CD14-positive monocyte (primary cell): ENCODE results near the gene PKP4. TPM values are rescaled to one million over a fixed set of nuclear protein-coding genes. Genes with fewer than 3 reads are reported as not detected.

Experiments used
- DNase-seq, 3 donors: peaks; one replicate each; pipeline ENCODE4 v3.0.0-alpha.2; 2011 to 2022
- H2AFZ ChIP-seq: 2 replicates; pipeline ENCODE4 v1.6.0; 2012; ENCODE audit warnings: mild to moderate bottlenecking, low read depth, low read length, inconsistent platforms; ENCODE audit not compliant: insufficient read depth, poor library complexity, severe bottlenecking
- H3K27ac ChIP-seq, 2 donors: 1 replicate in 1 of 2; 2 replicates in 1 of 2; pipeline ENCODE4 v1.5.1; 2012 to 2013; ENCODE audit warnings: low read length in 2 of 2, control low read depth in 1 of 2, inconsistent platforms in 1 of 2, low read depth in 1 of 2, mild to moderate bottlenecking in 1 of 2
- H3K27me3 ChIP-seq, 2 donors: one replicate each; pipeline versions ENCODE4 v1.6.0 to v1.6.1; 2011 to 2013; ENCODE audit warnings: low read length in 2 of 2; ENCODE audit not compliant: control insufficient read depth in 2 of 2, insufficient read depth in 2 of 2
- H3K36me3 ChIP-seq, 2 donors: replicated peaks in 1 of 2; 1 replicate in 1 of 2; 2 replicates in 1 of 2; pipeline versions ENCODE4 v1.5.1 to v1.6.1; 2012 to 2013; ENCODE audit warnings: low read length in 2 of 2, control low read depth in 1 of 2, inconsistent platforms in 1 of 2, mild to moderate bottlenecking in 1 of 2; ENCODE audit not compliant: insufficient read depth in 2 of 2, control insufficient read depth in 1 of 2
- H3K4me1 ChIP-seq, 2 donors: 1 replicate in 1 of 2; 2 replicates in 1 of 2; pipeline versions ENCODE4 v1.5.1 to v1.6.1; 2012 to 2013; ENCODE audit warnings: low read length in 2 of 2, control low read depth in 1 of 2, inconsistent platforms in 1 of 2, mild to moderate bottlenecking in 1 of 2, moderate library complexity in 1 of 2; ENCODE audit not compliant: insufficient read depth in 2 of 2, control insufficient read depth in 1 of 2
- H3K4me2 ChIP-seq: replicated peaks from 2 replicates; pipeline ENCODE3; 2012; ENCODE audit warnings: low read length, moderate library complexity, mild to moderate bottlenecking; ENCODE audit not compliant: poor library complexity, severe bottlenecking; ENCODE audit errors: extremely low read depth
- H3K4me3 ChIP-seq, 3 experiments: fragments of 200-600 bp in 1 of 3; sonication (generic) in 1 of 3; replicated peaks in 1 of 3; 1 replicate in 2 of 3; 2 replicates in 1 of 3; pipeline ENCODE4 v1.5.1; 2011 to 2013; ENCODE audit warnings: low read length in 3 of 3, mild to moderate bottlenecking in 3 of 3, control low read depth in 2 of 3, low read depth in 2 of 3, inconsistent platforms in 1 of 3, moderate library complexity in 1 of 3
- H3K79me2 ChIP-seq: 2 replicates; pipeline ENCODE4 v1.6.0; 2012; ENCODE audit warnings: mild to moderate bottlenecking, control low read depth, inconsistent platforms, low read length, moderate library complexity; ENCODE audit not compliant: insufficient read depth
- H3K9ac ChIP-seq: 2 replicates; pipeline ENCODE4 v1.6.0; 2017; ENCODE audit warnings: low read length, mild to moderate bottlenecking; ENCODE audit not compliant: insufficient read depth, poor library complexity, severe bottlenecking
- H3K9me3 ChIP-seq, 2 donors: replicated peaks in 1 of 2; 1 replicate in 1 of 2; 2 replicates in 1 of 2; pipeline versions ENCODE4 v1.5.1 to v1.6.1; 2012 to 2013; ENCODE audit warnings: low read length in 2 of 2, control low read depth in 1 of 2; ENCODE audit not compliant: control insufficient read depth in 1 of 2, insufficient read depth in 1 of 2
- H4K20me1 ChIP-seq: 2 replicates; pipeline ENCODE4 v1.6.0; 2012; ENCODE audit warnings: mild to moderate bottlenecking, low read length, control low read depth, moderate library complexity; ENCODE audit not compliant: insufficient read depth
- H3K27ac Mint-ChIP-seq, 7 donors: one replicate each; pipeline ENCODE4 v1.8.0; 2020; ENCODE audit warnings: mild to moderate bottlenecking in 7 of 7, mixed read lengths in 7 of 7, moderate library complexity in 6 of 7, inconsistent platforms in 2 of 7
- H3K27me3 Mint-ChIP-seq, 3 donors: one replicate each; pipeline ENCODE4 v1.8.0; 2021 to 2022; ENCODE audit warnings: low read depth in 3 of 3, mild to moderate bottlenecking in 3 of 3, mixed read lengths in 3 of 3, moderate library complexity in 3 of 3, inconsistent platforms in 1 of 3
- H3K36me3 Mint-ChIP-seq, 2 donors: one replicate each; pipeline ENCODE4 v1.8.0; 2020; ENCODE audit warnings: mixed read lengths in 2 of 2, inconsistent platforms in 1 of 2, mild to moderate bottlenecking in 1 of 2
- H3K4me1 Mint-ChIP-seq: one replicate; pipeline ENCODE4 v1.8.0; 2020; ENCODE audit warnings: mild to moderate bottlenecking, mixed read lengths
- H3K4me3 Mint-ChIP-seq, 2 donors: one replicate each; pipeline ENCODE4 v1.8.0; 2020; ENCODE audit warnings: mild to moderate bottlenecking in 2 of 2, mixed read lengths in 2 of 2, moderate library complexity in 1 of 2
- H3K9me3 Mint-ChIP-seq, 7 donors: one replicate each; pipeline ENCODE4 v1.8.0; 2020 to 2022; ENCODE audit warnings: mixed read lengths in 7 of 7, mild to moderate bottlenecking in 6 of 7, moderate library complexity in 6 of 7, inconsistent platforms in 2 of 7
- CTCF ChIP-seq: fragments of 200-600 bp; IDR thresholded peaks from one replicate; pipeline ENCODE4 v1.8.0; 2022; ENCODE audit warnings: antibody characterized with exemption, mild to moderate bottlenecking
- WGBS: methylation state at CpG from one replicate; pipeline ENCODE4 v1.1.5; 2013; ENCODE audit warnings: missing lambda C conversion rate; ENCODE audit not compliant: insufficient coverage; 5-methylcytosine and 5-hydroxymethylcytosine counted together
- intact Hi-C, 2 donors: fragments of 100-400 bp; cut with micrococcal nuclease; formaldehyde crosslinking; loops; one replicate each; pipeline versions ENCODE4 v1.15.0 to v1.15.1; 2023
- polyA plus RNA-seq, 3 donors: library from polyadenylated mRNA; depleted of rRNA in 1 of 3; unstranded in 2 of 3; stranded (reverse) in 1 of 3; fragments of 300-500 nt in 2 of 3; fragments of >200 nt in 1 of 3; fragmentation: Illumina TruSeq in 2 of 3; gene quantifications; 1 replicate in 2 of 3; 2 replicates in 1 of 3; pipeline ENCODE4 v1.2.3, GENCODE V29; 2012 to 2021

PKP4 gene
- polyA plus RNA-seq, 3 donors, result 0.33 to 9.4 (median 0.73) TPM

- Histone ChIP-seq H3K79me2 (no peaks in the 10 kb centered on the region), H4K20me1 (no peaks in the 10 kb centered on the region), H3K9ac (no peak overlapping the region), H3K27ac (no peak overlapping the region), H3K4me1 (no peaks in the 10 kb centered on the region), H3K27me3 (no peaks in the 10 kb centered on the region), H3K36me3 (peaks cover 0 to 3% of the 10 kb centered on the region in 2 donors), H3K4me3 (no peak overlapping the region), H2AFZ (no peak overlapping the region), H3K9me3 (no peaks in the 10 kb centered on the region), H3K4me2 (no peak overlapping the region)
- Mint-ChIP-seq H3K27ac (no peak overlapping the region), H3K9me3 (peaks cover 0 to 2% (median 0%) of the 10 kb centered on the region in 7 donors), H3K4me3 (no peak overlapping the region), H3K27me3 (no peaks in the 10 kb centered on the region), H3K4me1 (no peaks in the 10 kb centered on the region), H3K36me3 (peaks cover 3 to 13% of the 10 kb centered on the region in 2 donors)
- intact Hi-C loops, result no loop called here
- no peak for DNase-seq
- TF ChIP-seq CTCF, result no peak
- 100% methylated on average over 2 of the region's 2 CpGs for WGBS
Measured at GRCh38 chr2:158557752-158558151, 101.0 kb downstream of the PKP4 start.

GRCh38 chr2:158559252-158559651 lies 102.5 kb downstream of the PKP4 start:
- Histone ChIP-seq H3K27me3 (no peaks in the 10 kb centered on the region), H3K4me1 (no peaks in the 10 kb centered on the region), H2AFZ (no peak overlapping the region), H4K20me1 (no peaks in the 10 kb centered on the region), H3K9me3 (no peaks in the 10 kb centered on the region), H3K79me2 (no peaks in the 10 kb centered on the region), H3K4me3 (no peak overlapping the region), H3K36me3 (peaks cover 0 to 3% of the 10 kb centered on the region in 2 donors), H3K27ac (no peak overlapping the region), H3K9ac (no peak overlapping the region), H3K4me2 (no peak overlapping the region)
- Mint-ChIP-seq H3K27me3 (no peaks in the 10 kb centered on the region), H3K9me3 (peaks cover 0 to 2% (median 0%) of the 10 kb centered on the region in 7 donors), H3K27ac (peak overlapping the region in 2 of 7 donors; percentile 24 to 57), H3K36me3 (peaks cover 2 to 4% of the 10 kb centered on the region in 2 donors), H3K4me3 (no peak overlapping the region), H3K4me1 (no peaks in the 10 kb centered on the region)
- intact Hi-C loops, result no loop called here
- TF ChIP-seq CTCF, result no peak
- WGBS, result 100% methylated on average over 3 of the region's 4 CpGs
- no peak for DNase-seq
